ENCODE data around the gene ADGRL2.
"Not testable (repeated sequence)": the region's sequence is repeated elsewhere in the genome, so short reads cannot be mapped to it uniquely, and the experiment has no call there.

Gene ADGRL2

DNA sequence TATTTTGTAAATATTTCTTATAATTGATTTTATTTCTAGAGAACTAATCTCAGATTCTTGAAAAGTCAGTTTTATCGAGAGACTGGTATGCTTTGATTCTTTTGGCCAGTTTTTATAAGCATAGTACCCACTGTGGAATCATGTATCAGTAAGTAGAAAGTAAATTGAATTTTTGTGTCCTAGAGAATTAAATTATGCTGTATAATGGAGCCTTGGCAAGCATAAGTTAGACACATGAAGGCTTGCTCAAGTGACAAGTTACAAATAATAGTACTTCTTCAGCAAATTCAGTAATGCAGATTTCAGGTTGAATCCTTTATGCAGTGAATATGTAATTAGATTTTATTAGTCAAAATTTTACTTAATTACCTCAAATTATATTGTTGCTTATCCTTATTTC, 40.1 kb downstream of the ADGRL2 start:
- intact Hi-C loops (cut with DNase I): no loop called here
- DNase-seq: no peak

DNA sequence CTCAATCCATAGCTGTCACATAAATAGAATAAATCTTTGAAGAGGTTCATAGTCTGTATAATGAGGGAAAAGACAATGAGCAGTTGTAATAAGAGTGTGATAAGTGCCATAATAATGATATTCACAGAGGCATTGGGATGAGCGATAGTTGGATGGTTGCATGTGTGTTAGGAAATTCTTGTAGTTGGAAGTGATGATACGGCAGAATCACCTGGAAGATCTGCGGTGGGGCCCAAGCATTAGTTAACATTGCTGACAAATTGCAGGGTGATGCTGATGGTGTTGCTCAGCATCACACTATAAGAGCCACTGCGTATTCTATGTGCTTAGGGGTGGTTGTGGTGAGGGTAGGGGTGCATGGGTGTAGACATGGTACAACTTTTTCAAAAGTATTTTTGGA, 41.1 kb downstream of the ADGRL2 start:
- no peak for DNase-seq
- intact Hi-C loops (cut with DNase I): no loop called here

DNA sequence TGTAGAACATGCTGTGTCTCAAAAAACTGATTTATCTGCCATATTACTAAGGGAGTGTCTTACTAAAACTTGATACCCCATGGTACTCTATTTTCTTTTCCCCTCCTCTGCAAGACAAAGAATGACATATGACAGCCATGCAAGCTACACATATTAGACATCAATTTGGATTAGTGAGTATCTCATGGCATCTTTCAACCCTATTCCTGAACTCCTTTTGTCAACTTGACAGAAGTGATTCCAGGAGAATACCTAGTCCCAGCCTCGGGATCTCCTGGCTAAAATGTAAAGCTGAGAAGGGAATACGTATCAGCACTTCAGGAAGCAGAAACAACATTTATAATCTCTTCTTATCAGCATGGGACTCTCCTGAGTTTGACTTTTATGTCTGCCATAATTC, 43.7 kb downstream of the ADGRL2 start:
- intact Hi-C loops (cut with DNase I): no loop called here
- DNase-seq: no peak

DNA sequence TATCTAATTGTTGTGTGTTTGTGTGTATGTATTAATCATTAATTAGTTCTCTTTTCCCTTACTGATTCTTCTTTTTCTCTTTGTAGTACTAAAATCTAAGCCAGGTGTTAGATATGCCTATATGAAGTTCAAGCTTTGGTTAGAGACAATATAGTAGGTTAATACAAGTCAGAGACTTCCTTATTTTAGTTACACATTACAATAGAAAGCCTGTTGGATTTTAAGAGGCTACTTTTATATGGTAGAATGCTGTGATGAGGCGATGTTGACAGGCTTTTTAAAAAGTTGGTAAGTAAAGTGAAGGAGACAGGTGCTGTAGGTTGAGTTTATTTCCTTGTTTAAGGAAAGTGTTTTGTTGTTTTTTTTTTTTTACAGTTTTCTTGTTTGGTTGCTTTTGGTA, 45.9 kb downstream of the ADGRL2 start:
- intact Hi-C loops (cut with DNase I): no loop called here
- no peak for DNase-seq

DNA sequence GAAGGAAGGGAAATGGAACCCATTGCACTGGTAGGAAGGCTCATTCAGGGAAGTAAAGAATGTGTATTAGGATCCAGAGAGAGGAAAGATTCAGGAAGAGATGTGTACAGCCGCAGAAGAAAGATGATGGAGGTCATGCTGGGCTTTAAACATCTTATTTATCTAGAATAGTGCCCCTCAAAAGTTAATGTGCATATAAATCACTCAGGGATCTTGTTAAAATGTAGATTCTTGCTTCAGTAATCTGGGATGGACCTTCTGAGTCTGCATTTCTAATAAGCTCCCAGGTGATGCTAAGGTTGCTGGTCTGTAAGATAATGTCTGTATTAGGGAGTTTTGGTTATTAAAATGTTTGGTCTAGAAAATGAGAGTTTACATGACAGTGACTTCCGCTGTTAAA, 46.3 kb downstream of the ADGRL2 start:
- intact Hi-C loops (cut with DNase I): no loop called here
- DNase-seq: no peak

DNA sequence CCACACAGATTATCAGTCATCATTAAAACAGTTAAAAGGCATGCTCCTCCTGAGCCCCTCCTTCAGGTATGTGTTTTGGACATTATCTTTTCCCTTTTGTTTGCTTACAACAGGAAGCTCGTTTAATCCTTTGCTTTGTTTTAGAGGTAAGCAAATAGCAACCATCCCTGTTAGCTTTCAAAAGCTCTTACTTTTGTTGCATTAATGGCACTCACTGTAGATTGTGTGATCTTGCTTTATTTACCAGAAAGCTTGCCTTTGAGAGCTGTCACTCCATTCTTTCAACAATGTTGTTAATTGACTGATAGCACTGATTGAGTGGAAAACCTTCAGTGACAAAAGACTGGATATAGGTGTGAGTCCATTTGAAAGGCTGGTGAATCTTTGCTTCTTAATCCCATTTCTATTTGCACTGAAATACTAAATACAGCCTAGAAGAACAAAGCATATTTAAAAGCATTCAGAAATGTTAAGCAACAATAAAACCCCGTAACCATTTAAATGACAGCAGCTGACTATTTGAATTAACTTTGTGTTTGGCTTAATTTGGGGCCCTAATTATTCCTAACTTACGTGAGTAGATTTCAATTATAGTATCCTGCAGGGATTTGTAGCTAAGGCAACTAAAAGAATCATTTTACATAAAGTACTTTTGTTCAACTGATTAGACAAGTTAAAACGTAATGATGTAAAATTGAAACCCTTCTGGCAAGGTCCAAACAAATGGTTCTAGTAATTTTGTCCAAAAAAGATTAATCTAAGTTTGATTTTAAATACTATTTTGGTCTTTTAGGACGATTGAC, 48.3 kb downstream of the ADGRL2 start:
- DNase-seq: no peak
- intact Hi-C loops (cut with DNase I): no loop called here

DNA sequence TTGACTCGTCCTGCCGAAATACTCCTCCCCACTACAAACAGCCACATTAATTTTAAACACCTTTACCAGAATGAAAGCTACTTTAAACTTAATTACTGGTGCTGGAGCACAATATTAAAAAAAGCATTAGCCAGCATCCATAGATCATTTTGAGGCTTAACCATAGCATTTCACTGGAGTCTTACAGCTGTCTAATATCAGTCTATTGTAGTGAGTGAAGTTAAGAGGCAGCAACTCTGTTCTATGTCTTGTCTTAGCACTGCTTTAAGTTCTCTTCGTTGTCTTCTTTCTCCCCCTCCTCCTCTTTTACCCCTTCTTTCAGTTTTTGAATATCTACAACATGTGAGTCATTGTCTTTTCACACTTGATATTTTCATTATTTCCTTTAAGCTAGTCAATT, 49.3 kb downstream of the ADGRL2 start:
- intact Hi-C loops (cut with DNase I): no loop called here
- DNase-seq: no peak

DNA sequence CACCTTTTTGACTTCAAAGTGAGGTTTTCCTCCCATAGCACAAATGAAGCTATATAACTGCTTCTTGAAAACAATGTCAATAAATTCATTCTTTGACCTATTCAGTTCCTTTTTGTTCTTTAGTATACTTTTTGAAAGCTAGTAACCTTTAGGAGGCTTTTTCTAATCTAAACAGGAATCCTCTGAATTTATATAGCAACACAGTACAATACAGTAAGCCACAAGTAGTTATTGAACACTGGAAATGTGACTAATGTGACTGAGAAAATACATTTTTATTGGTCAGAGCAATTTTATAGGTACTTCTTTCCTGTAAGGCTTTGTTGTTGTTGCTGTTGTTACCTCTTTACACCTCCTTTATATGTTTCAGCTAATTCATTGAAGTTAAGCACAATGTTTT, 49.8 kb downstream of the ADGRL2 start:
- intact Hi-C loops (cut with DNase I): no loop called here
- no peak for DNase-seq

DNA sequence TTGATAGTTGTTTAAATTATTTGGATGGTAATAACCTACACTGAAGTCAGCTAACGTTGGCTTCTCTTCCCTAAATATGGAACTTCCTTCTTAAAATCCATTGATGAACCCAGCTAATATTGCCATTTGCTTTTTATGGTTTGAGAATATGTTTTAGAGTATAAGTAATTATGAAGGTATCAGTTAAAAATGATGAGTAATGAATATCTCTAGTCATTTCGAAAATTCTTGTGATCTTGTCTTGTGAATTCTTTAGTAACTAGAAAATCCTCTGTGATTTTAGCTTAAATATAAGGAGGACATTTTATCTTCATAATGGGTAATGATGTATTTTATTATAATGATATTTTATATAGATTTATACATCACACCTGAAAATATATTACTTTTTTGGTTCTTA, 50.5 kb downstream of the ADGRL2 start:
- intact Hi-C loops (cut with DNase I): no loop called here
- DNase-seq: no peak

DNA sequence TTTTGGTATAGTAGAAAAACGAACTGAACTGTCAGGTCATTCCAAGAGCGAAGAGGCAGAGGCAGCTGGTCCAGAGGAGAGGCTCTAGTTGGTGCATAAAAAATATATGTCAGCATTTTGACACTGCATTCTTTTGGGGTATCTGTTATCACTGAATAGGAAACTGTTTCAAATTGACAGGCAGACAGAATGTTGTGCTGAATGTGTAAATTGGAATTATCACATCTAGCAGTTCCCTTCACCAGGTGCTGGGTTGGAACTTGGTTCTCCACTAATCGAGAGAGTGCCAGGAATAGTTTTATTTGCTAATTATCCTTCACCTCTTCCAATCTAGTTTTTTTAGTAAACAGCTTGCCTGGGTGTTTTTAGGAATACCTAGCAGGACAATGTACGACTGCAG, 52.2 kb downstream of the ADGRL2 start:
- intact Hi-C loops (cut with DNase I): no loop called here
- no peak for DNase-seq

DNA sequence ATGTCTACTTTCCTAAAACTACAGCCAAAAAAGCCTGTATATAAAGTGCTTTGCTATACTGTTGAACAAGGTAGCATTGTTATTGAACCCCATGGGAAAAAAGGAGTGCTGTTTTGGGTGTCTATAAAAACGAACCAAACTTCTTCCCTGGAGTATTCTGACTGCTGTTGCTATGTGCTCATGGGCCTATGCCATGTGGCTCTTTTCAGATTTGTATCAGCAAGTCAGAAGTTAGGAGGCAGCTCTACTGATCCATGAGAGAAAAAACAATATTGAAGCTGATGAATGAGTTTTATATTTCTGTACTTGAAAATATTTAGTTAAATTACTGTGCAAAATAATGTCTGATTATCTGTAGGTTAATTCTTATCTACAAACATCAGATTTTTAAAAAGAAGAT, 66.5 kb downstream of the ADGRL2 start:
- intact Hi-C loops (cut with DNase I): no loop called here
- no peak for DNase-seq

DNA sequence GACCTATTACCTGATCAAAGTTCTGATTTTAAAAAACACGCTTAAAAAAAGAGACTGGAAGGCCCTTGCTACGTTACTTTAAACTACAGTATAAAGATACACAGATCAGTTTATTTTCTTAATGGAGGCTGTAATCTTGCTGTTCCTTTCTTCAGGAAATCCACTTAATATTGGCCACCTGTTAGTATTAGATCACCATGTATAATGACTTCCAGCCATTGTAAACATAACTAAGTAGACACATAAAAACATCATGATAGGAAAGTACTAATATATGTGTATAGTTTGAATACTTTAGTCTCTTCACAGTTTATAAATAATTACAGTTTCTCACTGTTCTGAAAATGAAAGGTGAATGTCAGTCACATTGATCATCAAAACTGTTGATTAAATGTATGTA, 68.6 kb downstream of the ADGRL2 start:
- intact Hi-C loops (cut with DNase I): no loop called here
- no peak for DNase-seq

DNA sequence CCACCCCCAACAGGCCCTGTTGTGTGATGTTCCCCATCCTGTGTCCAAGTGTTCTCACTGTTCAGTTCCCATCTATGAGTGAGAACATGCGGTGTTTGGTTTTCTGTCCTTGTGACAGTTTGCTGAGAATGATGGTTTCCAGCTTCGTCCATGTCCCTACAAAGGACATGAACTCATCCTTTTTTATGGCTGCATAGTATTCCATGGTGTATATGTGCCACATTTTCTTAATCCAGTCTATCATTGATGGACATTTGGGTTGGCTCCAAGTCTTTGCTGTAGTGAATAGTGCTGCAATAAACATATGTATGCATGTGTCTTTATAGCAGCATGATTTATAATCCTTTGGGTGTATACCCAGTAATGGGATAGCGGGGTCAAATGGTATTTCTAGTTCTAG, 70.4 kb downstream of the ADGRL2 start:
- DNase-seq; intact Hi-C loops (cut with DNase I): not testable (repeated sequence)

DNA sequence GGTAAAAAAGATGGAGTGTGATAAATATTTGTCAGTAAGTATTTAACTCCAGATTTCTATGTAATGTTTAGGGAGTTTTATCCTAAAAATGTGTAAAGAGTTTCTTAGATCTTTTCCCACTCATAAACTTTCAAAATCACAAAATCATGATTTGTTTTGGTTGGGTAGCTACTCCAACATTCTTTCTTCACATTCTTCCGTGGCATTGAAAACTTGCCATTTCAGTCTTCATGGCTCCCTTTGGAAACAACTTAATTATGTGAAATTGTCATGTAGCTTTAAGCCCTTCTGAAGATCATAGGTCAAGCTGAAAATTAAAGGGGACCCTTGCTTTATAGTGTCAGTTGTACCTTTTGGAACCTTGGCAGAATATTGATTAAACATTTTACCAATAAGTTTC, 73.2 kb downstream of the ADGRL2 start:
- intact Hi-C loops (cut with DNase I): no loop called here
- DNase-seq: no peak

DNA sequence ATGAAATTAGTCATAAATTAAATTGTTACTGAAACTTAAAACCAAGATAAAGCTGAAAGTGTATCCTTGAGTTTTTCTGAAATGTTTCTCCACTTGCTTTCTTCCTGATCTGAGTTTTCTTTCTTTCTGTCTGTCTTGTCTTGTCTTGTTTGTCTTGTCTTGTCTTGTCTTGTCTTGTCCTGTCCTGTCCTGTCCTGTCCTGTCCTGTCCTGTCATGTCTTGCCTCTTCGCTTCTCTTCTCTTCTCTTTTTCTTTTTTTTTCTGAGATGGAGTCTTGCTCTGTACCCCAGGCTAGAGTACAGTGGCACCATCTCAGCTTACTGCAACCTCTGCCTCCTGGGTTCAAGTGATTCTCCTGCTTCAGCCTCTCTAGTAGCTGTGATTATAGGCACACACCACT, 73.7 kb downstream of the ADGRL2 start:
- DNase-seq: no peak
- intact Hi-C loops (cut with DNase I): no loop called here

DNA sequence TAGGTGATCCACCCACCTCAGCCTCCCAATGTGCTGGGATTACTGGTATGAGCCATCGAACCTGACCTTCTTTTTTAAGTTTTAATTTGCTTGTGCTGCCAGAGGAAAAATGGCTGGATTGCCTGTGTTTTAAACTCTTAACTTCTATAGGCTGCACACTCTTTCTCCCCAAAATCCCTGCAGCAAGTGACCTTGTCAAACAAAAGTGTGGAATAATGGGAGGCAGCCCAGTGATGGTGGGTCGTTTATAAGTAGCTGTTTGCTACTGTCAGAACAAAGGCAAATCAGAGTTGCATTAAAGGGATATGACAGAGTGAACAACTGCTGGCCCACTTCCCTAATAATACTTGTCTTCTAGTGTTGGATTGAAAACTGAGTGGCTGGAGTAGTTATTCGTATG, 74.2 kb downstream of the ADGRL2 start:
- DNase-seq: no peak
- intact Hi-C loops (cut with DNase I): no loop called here

DNA sequence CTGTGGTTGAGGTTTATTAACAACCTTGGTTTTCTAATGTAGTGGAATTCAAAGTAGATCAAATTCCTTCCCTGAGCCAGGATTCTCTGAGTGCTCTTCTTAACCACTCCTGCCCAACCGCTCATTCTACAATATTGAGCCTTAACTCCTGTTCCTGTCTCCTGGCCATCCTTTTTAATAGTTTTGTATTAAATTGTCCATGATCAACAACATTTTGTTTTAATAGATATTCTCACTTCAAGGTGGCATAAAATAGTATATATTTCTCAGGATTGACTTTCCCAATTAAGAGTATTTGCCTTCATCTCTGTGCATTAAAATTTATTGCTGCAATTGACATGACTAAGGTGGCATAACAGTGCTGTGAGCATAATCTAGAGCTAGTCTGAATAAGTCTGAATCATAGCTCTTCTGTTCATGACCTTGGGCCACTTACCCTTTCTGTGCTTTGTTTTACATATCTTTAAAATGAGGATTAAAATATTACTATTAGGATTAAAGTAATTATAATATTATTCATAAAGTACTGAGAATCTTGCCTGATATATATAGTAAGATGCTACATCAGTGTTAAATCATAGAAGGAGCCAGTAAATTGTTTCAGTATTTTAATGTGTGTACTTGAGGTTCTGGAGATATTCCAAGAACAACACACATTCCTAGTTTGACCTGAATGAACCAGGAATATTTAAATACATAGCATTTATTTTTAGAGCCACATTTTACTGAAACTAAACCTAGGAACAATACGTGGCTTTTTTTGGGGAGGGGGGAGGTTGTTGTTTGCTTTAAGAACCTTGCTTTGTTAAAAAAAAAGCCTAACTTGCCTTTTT, 76.4 kb downstream of the ADGRL2 start:
- no peak for DNase-seq
- intact Hi-C loops (cut with DNase I): no loop called here

DNA sequence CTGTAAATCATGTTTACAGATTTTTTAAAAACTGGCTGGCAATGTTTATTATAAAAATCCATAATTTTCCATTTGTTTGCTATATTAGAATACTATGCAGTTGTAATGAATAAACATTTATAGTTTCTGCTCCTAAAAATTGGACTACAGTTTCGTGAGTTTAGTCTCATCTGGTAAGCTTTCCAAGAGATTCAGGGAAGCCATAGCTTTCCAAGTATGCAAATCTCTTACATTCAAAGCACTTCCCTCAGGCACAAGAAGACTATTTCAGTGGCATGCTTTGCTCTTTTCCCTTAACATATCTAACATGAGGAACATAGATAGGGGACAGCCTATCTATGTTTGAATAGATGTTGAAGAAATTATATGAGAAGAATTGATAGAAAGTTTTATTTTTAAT, 77.2 kb downstream of the ADGRL2 start:
- intact Hi-C loops (cut with DNase I): no loop called here
- no peak for DNase-seq

DNA sequence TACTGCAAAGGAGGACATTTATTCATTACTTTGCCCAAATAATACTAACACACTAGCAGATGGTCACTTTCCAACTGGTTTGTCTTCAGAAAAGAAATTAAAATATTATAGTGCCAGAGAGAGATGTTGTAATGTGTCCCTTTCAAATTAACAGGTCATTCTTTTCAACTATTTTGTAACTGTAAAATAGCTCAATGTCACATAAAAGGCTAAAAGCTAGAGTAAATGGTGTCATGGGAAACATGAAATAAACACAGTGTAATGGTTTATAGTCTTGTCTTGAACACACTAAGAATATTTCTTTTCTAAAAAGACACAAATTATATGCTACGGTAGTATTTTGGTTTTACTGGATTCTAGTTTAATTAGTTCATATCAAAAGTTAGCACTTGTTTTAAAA, 77.8 kb downstream of the ADGRL2 start:
- intact Hi-C loops (cut with DNase I): no loop called here
- no peak for DNase-seq

DNA sequence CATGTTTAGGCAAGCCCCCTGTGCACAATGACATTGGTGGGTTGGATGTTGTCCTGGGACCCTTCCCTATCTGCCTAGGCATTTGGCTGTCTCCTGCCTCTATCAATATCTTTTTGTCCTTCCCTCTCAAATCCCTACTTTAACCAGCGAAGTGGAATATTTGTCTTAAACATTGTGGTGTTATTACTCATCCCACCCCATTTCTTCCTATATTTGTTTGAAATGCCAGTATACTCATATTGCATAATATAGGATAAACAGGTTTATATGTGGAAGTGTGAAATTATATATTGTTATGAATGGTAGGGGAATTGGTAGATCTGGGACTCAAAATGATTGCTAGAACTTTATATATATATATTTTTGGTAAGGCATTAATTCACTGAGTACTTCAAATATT, 80.0 kb downstream of the ADGRL2 start:
- no peak for DNase-seq
- intact Hi-C loops (cut with DNase I): no loop called here

DNA sequence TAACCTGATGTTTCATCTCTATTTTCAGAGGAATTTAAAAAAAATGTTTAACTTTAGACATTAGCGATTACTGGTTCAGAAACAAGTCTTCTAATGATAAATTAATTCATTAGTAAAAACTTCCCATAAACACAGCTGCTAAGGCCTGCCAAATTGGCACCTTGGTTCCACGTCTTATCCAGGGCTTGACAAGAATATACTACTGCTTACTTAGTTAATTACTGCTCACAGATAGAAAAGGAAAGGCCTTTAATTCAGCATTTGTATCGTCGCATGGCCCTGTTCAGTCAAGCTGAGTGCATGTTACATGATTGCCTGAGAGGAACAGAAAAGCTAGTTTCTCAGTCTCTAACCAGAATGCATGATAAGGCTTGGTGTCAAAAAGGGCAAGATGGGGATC, 84.6 kb downstream of the ADGRL2 start:
- no peak for DNase-seq
- intact Hi-C loops (cut with DNase I): no loop called here
